MCF 10A (cell line): Measurements from ENCODE around the gene KCNH1. TPM values are rescaled to one million over a fixed set of nuclear protein-coding genes. Genes with fewer than 3 reads are reported as not detected.
A peak's percentile ranks its signal among the peaks of the same experiment; 100 is the strongest.

ENCODE experiments used
- BruUV-seq: library from RNA; stranded (reverse); fragments of 400-500 nt; replicated peaks from 2 replicates; lab custom pipeline; 2021; lab: Mats Ljungman, UMichigan
- CTCF ChIA-PET: fragments of 300-600 bp; sonication (Branson Sonifier 250); formaldehyde crosslinking; extraction: SDS; loops from one replicate; lab custom pipeline; 2021; ENCODE audit warnings: antibody characterized with exemption, inconsistent platforms; lab: Yijun Ruan, JAX
- POLR2A ChIA-PET: fragments of 300-600, 350-650 bp; sonication (Branson Sonifier 250); formaldehyde crosslinking; extraction: SDS; loops from one replicate; lab custom pipeline; 2020; ENCODE audit warnings: antibody characterized with exemption, inconsistent platforms; lab: Yijun Ruan, JAX
- DNase-seq: peaks from one replicate; pipeline ENCODE4 v3.0.0-alpha.2; 2018; ENCODE audit not compliant: unreplicated experiment
- H3K27ac Mint-ChIP-seq: one replicate; pipeline ENCODE4 v1.8.0; 2022; ENCODE audit warnings: mild to moderate bottlenecking, low read depth, mixed read lengths; ENCODE audit not compliant: unreplicated experiment
- H3K27me3 Mint-ChIP-seq: one replicate; pipeline ENCODE4 v1.8.0; 2022; ENCODE audit warnings: mixed read lengths; ENCODE audit not compliant: insufficient read depth, unreplicated experiment
- H3K36me3 Mint-ChIP-seq: one replicate; pipeline ENCODE4 v1.8.0; 2022; ENCODE audit warnings: mild to moderate bottlenecking, moderate library complexity, mixed read lengths; ENCODE audit not compliant: insufficient read depth, unreplicated experiment
- H3K4me1 Mint-ChIP-seq: one replicate; pipeline ENCODE4 v1.8.0; 2022; ENCODE audit warnings: mixed read lengths; ENCODE audit not compliant: insufficient read depth, unreplicated experiment
- H3K4me3 Mint-ChIP-seq: one replicate; pipeline ENCODE4 v1.8.0; 2022; ENCODE audit warnings: mild to moderate bottlenecking, moderate library complexity, mixed read lengths; ENCODE audit not compliant: unreplicated experiment
- H3K9me3 Mint-ChIP-seq: one replicate; pipeline ENCODE4 v1.8.0; 2022; ENCODE audit warnings: mixed read lengths; ENCODE audit not compliant: unreplicated experiment
- intact Hi-C: fragments of 100-400 bp; cut with micrococcal nuclease; formaldehyde crosslinking; loops from 2 replicates; pipeline ENCODE4 v1.14.1; 2022
- total RNA-seq: library from RNA; stranded (reverse); gene quantifications from 2 replicates; pipeline ENCODE4 v1.2.3, GENCODE V29; 2022
- TF ChIP-seq, protein P1 (sequence below): fragments of 200-600 bp; IDR thresholded peaks from one replicate; pipeline ENCODE4 v1.8.0; 2022; ENCODE audit warnings: antibody characterized with exemption, mild to moderate bottlenecking; ENCODE audit not compliant: unreplicated experiment

The KCNH1 gene
- total RNA-seq, 1 experiment from 2014 or later, result 0.19 TPM

DNA sequence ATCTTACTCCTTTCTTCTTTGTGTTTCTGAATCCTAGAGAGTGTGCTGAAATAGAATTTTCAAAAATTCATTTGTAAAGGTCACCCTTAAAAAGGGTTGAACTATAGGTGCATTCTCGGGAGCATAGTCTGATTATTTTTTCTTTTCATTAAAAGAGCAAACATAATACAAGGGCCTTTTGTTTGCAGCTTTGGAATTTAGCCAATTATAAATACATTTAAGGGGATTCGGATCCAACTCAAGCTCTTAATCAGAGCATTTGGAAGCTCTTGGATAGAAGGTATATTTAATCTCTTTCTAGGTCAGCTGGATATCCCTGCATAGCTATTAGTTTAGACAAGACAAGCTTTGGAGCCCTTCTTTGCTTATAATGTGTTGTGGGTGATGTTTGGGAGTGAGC, 483.5 kb downstream of the KCNH1 start:
- CTCF ChIA-PET, result interaction anchor here (0.6 to 1.7 kb wide), 3 partner anchors 202 to 357 kb away, joined by 3 to 8 read pairs (median 3); no protein-coding TSS in a partner anchor
- intact Hi-C loops, result no loop called here

DNA sequence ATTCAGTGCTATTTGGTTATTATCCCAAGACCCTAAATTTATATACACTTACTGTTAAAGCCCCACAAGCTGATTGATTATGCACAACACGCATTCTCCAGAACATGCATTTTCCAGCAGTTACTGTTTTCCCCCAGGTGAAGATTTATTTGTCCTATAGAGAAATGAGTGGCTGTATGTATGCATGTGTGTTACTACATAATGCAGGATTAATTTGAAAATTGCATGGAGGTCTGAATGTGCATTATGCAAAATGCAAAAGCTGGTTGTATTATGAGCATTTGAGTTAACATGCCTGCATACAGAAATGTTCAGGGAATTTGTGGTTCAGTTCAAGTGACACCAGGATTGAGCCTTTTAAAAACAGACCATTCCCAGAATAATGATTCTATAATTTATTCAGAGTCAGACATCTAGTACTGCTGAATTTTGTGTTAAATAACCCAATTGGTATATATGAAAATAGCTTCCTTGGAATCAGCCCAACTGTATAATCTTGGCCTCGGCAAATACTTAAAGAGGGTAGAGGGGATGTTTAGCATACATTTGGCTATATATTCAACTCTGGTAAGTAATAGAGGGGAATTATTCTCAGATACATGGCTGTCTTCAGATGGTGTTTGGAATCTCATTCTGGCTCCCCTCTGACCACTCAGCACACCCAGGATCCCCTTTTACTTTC, 485.2 kb downstream of the KCNH1 start:
- CTCF ChIA-PET, result interaction anchor here (0.5 kb wide), 1 partner anchor 62 kb away, joined by 3 read pairs; no protein-coding TSS in a partner anchor
- Mint-ChIP-seq H3K36me3 (no peaks in the 10 kb centered on the region), H3K4me3 (no peak overlapping the region), H3K4me1 (peaks cover 5% of the 10 kb centered on the region), H3K9me3 (peaks cover 4% of the 10 kb centered on the region), H3K27me3 (no peaks in the 10 kb centered on the region), H3K27ac (no peak overlapping the region)
- BruUV-seq, result no TSS peak
- intact Hi-C loops, result no loop called here
- TF ChIP-seq, protein P1, sequence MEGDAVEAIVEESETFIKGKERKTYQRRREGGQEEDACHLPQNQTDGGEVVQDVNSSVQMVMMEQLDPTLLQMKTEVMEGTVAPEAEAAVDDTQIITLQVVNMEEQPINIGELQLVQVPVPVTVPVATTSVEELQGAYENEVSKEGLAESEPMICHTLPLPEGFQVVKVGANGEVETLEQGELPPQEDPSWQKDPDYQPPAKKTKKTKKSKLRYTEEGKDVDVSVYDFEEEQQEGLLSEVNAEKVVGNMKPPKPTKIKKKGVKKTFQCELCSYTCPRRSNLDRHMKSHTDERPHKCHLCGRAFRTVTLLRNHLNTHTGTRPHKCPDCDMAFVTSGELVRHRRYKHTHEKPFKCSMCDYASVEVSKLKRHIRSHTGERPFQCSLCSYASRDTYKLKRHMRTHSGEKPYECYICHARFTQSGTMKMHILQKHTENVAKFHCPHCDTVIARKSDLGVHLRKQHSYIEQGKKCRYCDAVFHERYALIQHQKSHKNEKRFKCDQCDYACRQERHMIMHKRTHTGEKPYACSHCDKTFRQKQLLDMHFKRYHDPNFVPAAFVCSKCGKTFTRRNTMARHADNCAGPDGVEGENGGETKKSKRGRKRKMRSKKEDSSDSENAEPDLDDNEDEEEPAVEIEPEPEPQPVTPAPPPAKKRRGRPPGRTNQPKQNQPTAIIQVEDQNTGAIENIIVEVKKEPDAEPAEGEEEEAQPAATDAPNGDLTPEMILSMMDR, result no peak
- no peak for DNase-seq
- POLR2A ChIA-PET, result no interaction called here

More for the DNA sequence above, 483.5 kb downstream of the KCNH1 start:
- DNase-seq, result no peak
- Mint-ChIP-seq H3K4me1 (peaks cover 5% of the 10 kb centered on the region), H3K4me3 (no peak overlapping the region), H3K9me3 (peaks cover 8% of the 10 kb centered on the region), H3K27me3 (no peaks in the 10 kb centered on the region), H3K27ac (no peak overlapping the region), H3K36me3 (no peaks in the 10 kb centered on the region)
- POLR2A ChIA-PET, result no interaction called here
- no TSS peak for BruUV-seq
- TF ChIP-seq, protein P1, result no peak

DNA sequence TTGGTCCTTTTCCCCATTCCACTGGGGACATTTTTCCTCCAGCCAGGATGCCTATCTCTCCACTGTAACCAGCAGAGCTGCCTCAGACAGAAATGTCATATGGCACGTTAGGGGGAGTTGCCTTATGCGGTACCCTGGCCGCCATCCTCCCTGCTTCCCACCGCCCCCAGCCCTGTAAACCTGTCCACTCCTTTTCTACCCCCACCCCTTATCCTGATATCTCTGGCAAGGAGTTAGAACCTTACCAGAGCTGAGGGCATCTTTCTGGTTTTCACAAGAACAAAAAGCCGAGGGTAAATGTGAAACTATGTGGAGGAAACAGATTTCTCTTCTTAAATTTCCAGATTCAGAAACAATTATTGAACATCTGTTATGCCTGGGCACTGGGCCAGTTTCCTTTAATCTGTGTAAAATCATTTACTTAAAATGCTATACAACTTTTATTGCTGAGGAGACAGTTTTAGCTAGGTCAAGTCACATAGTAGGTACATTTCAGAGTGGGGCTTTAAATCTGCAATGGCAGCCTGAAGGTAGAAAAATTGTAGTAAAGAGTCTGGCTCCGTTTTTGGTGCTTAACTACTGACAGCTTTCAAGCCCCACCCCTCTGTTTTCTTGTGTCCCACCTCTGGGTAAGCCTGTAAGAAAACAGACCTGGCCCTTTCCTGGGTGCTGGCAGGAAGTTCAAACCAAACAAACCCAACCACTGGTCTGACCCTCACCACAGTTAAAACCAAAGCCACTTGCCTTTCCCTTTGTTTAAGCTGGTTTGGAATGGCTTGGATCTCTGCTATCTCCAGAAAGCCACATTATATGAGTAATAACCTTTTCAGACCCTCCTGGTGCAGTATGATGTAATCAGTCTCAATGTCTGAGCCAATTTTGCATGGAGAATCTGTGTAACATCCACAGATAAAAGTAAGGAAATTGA, 486.3 kb downstream of the KCNH1 start:
- Mint-ChIP-seq H3K27me3 (no peaks in the 10 kb centered on the region), H3K27ac (no peak overlapping the region), H3K9me3 (no peaks in the 10 kb centered on the region), H3K4me3 (no peak overlapping the region), H3K4me1 (peaks cover 5% of the 10 kb centered on the region), H3K36me3 (no peaks in the 10 kb centered on the region)
- no TSS peak for BruUV-seq
- POLR2A ChIA-PET, result interaction anchor here (0.6 kb wide), 1 partner anchor 8 kb away, joined by 3 read pairs; no protein-coding TSS in a partner anchor
- DNase-seq, result peak; percentile 21
- CTCF ChIA-PET, result interaction anchor here (0.5 to 1.3 kb wide), 4 partner anchors 23 to 66 kb away, joined by 3 to 5 read pairs (median 4); no protein-coding TSS in a partner anchor
- TF ChIP-seq, protein P1, result no peak
- intact Hi-C loops, result no loop called here

DNA sequence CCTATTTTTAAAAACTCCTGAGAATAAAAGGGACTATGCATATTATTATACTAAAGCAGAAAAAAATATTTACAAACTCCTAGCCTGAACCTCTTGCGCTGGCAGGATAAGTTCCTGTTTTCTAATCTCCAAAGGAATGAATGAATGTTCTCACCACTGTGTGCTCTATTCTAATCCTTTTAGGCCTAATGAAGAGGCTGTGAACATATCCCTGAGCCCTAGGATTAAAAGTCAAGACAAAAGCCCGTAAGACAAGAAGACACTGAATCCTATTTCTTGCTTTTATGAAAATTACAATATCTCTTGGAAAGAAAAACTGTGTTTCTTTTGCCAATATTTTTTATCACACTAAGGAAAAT, 487.7 kb downstream of the KCNH1 start:
- Mint-ChIP-seq H3K9me3 (no peaks in the 10 kb centered on the region), H3K27ac (no peak overlapping the region), H3K4me3 (no peak overlapping the region), H3K27me3 (no peaks in the 10 kb centered on the region), H3K4me1 (peaks cover 5% of the 10 kb centered on the region), H3K36me3 (no peaks in the 10 kb centered on the region)
- intact Hi-C loops, result no loop called here
- ChIA-PET POLR2A (interaction anchor here (0.6 kb wide), 1 partner anchor 583 kb away, joined by 3 read pairs; no protein-coding TSS in a partner anchor), CTCF (interaction anchor here (0.6 to 1.3 kb wide), 3 partner anchors 61 to 521 kb away, joined by 3 to 5 read pairs (median 3); no protein-coding TSS in a partner anchor)
- no TSS peak for BruUV-seq
- DNase-seq, result no peak
- TF ChIP-seq, protein P1, result no peak
